ENCODE data around the gene CDC37L1.
"Not testable (repeated sequence)": the region's sequence is repeated elsewhere in the genome, so short reads cannot be mapped to it uniquely, and the experiment has no call there.

The CDC37L1 gene

GRCh38 chr9:4717815-4718214 lies 38.4 kb downstream of the CDC37L1 start:
- DNase-seq = no peak

DNA sequence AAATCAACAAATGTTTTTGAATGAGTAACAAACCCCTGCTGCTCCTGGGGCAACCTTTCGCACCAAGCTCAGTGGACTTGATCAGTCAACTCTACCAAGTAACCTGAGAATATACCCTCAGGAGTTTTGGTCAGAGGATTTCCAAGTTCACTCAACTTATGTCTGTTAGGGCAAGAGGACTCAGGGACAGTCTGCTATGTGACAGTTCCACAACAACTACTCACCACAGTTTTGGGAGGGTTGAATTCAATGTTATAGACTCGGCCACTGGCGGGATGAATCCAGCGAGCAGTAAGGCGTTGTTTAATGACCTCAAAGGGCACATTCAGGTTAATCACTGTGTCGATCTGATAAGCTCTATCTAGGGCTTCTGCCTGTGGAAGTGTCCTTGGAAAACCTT lies 39.5 kb downstream of the CDC37L1 start:
- DNase-seq = no peak

DNA sequence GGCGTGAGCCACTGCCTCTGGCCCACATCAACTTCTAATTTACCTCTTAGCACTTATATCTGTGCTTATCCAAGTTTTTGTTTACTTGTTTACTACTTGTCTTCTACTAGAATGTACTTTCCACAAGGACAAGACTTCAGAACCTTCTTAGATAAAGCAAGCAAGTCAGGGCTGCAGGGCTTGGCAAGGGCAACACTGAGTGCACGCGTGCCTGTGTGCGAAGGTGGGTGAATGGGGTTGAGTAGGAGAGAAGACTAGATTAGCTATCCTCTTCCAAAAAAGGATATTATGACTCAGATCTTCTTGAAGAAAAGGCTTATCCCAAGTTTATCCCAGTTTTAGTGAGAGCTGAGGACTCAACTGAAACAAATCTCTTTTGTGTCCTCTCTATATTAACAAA lies 42.4 kb downstream of the CDC37L1 start:
- DNase-seq = no peak

- DNase-seq = no peak
Observed at GRCh38 chr9:4725706-4726442, 46.5 kb downstream of the CDC37L1 start.

DNA sequence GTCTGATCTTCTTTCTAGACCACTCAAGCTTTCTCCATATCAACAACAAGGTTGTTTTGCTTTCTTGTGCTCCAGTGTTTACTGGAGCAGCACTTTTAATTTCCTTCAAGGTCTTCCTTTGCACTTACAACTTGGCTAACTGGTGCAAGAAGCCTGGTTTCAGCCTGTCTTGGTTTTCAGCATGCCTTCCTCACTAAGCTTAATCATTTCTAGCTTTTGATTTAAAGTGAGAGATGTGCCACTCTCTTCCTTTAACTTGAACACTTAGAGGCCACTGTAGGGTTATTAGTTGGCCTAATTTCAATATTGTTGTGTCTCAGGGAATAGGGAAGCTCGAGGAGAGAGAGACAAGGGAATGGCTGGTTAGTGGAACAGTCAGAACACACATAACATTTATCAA lies 48.2 kb downstream of the CDC37L1 start:
- no peak for DNase-seq

- no peak for DNase-seq
Observed at GRCh38 chr9:4732890-4733289, 53.5 kb downstream of the CDC37L1 start.

GRCh38 chr9:4734150-4734549 lies 54.8 kb downstream of the CDC37L1 start:
- DNase-seq = no peak

- no peak for DNase-seq
Observed at GRCh38 chr9:4738866-4739586, 59.7 kb downstream of the CDC37L1 start.

- DNase-seq = no peak
Observed at GRCh38 chr9:4739587-4740387, 60.4 kb downstream of the CDC37L1 start.

- no peak for DNase-seq
Observed at GRCh38 chr9:4740388-4740637, 60.9 kb downstream of the CDC37L1 start.

GRCh38 chr9:4740638-4741364 lies 61.4 kb downstream of the CDC37L1 start, which contains the start of gene AK3:
Gene AK3 (minus strand): TSS chr9:4741202. CDS start chr9:4741087, 115 bp downstream.
- no peak for DNase-seq

DNA sequence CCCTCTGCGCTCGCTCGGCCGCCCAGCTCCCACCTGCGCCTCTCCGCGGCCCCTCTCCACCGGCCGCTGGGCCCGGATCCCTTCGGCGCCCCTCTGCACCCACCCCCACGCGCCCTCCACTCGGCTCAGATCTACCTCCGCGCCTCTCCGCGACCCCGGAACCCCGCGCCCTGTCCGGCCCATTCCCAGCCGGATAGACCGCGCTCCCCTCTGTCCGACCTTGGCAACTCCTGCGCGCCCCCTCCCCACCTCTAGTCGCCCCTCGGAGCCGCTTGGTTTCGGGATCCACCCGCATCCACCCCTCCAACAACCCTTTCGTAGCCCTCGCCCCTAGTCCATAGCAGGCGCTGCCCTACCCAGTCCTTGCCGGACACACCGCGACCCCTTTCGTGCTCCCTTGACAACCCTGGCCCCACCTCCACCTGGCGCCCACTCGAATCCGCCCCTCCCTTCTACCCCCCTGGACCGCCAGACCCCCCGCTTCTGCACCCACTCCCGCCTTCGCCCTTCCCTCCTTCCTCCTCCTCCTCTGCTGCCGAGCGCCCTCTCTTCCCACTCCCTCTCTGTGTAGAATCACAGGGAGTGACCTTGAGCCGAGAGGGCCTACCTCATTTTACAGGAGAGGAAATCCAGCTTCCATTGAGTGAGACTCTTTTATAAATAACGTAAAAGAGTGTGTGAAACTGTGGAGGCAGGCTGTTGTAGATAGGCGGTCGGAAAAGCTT lies 62.2 kb downstream of the CDC37L1 start:
- no peak for DNase-seq

DNA sequence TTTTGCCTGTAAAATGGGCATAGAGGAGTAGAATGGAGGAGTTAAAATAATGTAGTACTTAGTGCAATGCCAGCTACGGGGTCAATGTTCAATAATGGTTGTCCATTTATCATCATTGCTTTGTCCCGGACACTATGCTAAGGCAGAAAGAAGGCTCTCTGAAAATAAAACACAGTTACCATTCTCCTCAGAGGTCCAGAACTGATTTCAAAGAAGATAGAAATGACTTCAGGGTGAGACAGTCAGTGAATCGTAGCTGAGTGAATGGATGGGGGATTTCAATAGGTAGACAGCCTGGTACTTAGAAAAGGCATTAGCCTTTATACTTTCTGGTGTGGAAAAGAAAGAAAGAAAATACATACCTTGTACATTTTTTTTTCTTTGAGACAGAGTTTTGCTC lies 62.9 kb downstream of the CDC37L1 start:
- DNase-seq = no peak

GRCh38 chr9:4743131-4743875 lies 63.9 kb downstream of the CDC37L1 start:
- no peak for DNase-seq

DNA sequence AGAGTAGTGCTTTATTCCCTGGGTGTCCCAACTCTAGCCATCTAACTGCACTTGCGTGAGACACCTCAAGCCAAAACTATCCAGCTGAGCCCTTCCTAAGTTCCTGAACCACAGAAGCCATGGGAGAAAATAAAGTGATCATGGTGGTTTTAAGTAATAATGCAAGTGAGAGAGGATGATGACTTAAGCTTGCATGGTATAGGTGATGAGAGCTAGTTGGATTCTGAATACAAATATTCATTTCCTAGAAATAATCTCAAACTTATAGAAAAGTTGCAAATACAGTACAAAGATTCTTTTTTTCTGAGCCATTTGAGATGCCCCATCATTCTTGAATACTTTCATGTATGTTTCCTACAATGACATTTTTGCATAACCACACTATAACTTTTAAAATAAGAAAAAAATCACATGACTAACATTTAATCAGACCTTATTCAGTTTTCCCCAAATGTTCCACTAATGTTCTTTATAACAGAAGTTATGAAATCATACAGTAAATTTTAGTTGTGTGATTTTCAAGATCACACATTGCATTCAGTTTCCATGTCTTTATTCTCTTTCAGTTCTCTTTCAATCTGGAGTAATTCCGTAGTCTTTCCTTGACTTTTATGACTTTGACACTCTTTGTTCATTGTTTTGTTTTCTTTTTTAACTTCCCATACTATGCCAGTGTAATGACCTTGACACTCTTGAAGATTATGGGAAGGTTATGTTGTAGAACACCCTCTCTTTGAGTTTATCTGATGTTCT lies 67.1 kb downstream of the CDC37L1 start:
- no peak for DNase-seq

DNA sequence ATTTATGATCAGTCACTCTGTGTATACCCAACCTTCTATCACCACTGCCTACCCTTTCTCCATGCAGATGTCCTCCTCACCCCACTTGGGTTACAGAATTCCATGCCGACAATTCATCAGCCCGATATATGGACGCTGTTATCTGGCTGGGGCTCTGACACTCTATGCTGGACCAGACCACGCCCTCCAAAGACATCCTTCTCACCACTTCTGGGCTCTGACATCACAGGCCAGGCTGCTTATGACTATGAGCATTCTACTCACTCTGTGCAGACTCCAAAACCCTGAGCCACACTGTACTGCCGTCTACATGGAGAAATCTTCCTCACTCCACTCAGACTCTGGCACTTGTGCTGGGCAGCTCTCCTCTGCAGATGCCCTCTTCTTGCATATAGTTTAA lies 69.2 kb downstream of the CDC37L1 start:
- DNase-seq = no peak

GRCh38 chr9:4750023-4750673 lies 70.8 kb downstream of the CDC37L1 start:
- DNase-seq = no peak

DNA sequence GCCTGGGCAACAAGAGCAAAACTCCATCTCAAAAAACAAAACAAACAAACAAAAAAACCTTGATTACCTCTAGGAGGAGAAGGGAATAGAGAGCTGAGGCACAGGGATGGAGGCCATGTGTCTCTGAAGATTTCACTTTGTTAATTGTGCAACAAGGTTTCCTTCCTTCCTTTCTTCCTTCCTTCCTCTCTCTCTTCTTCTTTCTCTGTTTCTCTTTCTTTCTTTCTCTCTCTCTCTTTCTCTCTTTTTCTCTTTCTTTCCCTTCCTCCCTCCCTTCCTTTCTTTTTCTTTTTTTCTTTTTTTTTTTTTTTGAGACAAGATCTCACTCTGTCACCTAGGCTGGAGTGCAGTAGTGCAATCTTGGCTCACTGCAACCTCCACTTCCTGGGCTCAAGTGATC lies 75.2 kb downstream of the CDC37L1 start:
- DNase-seq = not testable (repeated sequence)

GRCh38 chr9:4755026-4755609 lies 75.7 kb downstream of the CDC37L1 start:
- DNase-seq = no peak

DNA sequence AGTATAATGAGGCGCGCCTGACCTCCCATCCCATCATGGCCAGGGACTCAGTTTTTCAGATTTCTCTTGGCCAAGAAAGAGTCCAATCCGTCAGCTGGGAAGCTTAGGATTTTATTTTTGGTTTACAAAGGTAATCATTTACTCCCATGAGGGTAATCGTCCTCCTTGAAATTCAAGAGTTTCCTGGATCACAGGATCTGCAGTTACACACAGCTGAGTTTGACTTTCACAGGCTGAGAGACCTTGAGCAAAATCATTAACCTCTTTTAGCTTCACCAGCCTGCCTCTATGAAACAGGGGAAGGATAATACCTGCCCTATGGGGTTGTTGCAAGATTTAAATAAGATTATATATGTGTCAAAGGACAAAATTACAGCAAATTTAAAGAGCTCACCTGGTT lies 77.1 kb downstream of the CDC37L1 start:
- DNase-seq = no peak
